SJSA1 (cell line): ENCODE results near the gene PPY. TPM values are rescaled to one million over a fixed set of nuclear protein-coding genes. Genes with fewer than 3 reads are reported as not detected.
A peak's percentile ranks its signal among the peaks of the same experiment; 100 is the strongest.
"Not testable (repeated sequence)": the region's sequence is repeated elsewhere in the genome, so short reads cannot be mapped to it uniquely, and the experiment has no call there.

ENCODE experiments used
- DNase-seq, 2 experiments: peaks; one replicate each; pipeline ENCODE4 v3.0.0-alpha.2; 2015 to 2020; ENCODE audit warnings: low spot score in 2 of 2, low read depth in 1 of 2
- H3K27ac ChIP-seq: fragments of 250-450 bp; sonication (Bioruptor Pico); 2 replicates; pipeline ENCODE4 v1.5.1; 2020; ENCODE audit warnings: mild to moderate bottlenecking, moderate library complexity
- H3K27me3 ChIP-seq: fragments of 250-450 bp; sonication (Bioruptor Pico); replicated peaks from 2 replicates; pipeline ENCODE4 v1.5.1; 2020; ENCODE audit warnings: mild to moderate bottlenecking, moderate library complexity
- H3K36me3 ChIP-seq: fragments of 250-450 bp; sonication (Bioruptor Pico); 2 replicates; pipeline ENCODE4 v1.5.1; 2020; ENCODE audit warnings: mild to moderate bottlenecking
- H3K4me1 ChIP-seq: fragments of 250-450 bp; sonication (Bioruptor Pico); replicated peaks from 2 replicates; pipeline ENCODE4 v1.6.1; 2021; ENCODE audit warnings: mild to moderate bottlenecking
- H3K4me3 ChIP-seq: fragments of 250-450 bp; sonication (Bioruptor Pico); 2 replicates; pipeline ENCODE4 v1.5.1; 2020; ENCODE audit warnings: mild to moderate bottlenecking
- H3K9me3 ChIP-seq: fragments of 250-450 bp; sonication (Bioruptor Pico); replicated peaks from 2 replicates; pipeline ENCODE4 v1.5.1; 2020; ENCODE audit warnings: mild to moderate bottlenecking
- total RNA-seq: library from RNA; depleted of rRNA; stranded (reverse); fragments of >200 nt; shearing (Covaris generic); gene quantifications from 2 replicates; pipeline ENCODE4 v1.2.3, GENCODE V29; 2014; rRNA removed

The PPY gene
- total RNA-seq, 1 experiment from 2014 or later = not detected

DNA sequence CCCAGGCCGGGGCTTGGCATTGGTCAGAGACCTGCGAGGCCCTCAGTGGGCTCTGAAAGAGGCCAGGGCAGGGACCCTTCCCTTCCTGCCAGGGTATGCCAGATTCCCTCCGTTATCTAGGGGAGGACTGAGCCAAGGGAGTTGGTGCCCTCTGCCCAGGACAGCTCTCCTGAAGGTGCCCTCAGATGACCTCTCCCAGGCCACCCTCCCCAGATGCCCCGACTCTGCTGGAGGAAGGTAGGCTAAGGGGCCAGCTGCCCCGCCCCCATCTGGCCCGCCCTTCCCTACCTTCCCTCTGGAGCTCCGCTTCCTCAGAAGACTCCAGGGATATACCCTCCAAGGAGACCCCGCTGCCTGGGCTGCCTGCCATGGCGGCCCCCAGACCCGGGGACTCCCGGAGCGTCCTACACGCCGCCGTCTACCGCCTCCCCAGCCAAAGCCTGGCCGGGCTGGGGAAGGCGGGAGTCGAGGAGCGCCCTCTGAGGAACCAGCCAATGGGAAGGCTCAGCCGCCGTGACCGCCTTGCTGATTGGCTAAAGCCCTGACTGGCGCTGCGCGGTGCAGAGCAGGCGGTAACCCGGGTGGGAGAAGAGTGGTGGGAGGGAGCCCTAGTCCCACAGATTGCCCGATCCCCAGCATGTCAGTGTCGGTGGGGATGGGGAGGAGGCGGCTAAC is 42.0 kb downstream of the PPY start:
- Histone ChIP-seq H3K27ac (no peak overlapping the region), H3K4me3 (peak overlapping the region; percentile 29), H3K36me3 (no peaks in the 10 kb centered on the region), H3K9me3 (no peaks in the 10 kb centered on the region), H3K27me3 (peaks cover 13% of the 10 kb centered on the region), H3K4me1 (peaks cover 10% of the 10 kb centered on the region)
- peak; percentile 74 to 91 for DNase-seq

DNA sequence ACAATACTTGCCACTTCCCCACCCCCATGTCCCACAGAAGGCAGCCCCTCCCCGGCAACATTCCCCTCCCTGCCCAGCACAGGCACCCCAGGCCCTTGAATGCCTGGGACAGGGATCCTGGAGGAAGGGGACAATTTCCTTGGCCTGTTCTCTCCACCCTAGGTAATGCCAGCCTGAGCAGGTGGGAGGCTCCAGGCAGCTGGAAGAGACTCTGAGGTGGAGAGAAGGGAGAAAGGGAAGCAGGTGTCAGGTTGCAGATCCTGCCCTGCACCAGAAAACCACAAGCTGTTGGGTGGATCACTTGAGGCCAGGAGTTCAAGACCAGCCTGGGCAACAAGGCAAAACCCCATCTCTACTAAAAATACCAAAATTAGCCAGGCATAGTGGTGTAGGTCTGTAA is 43.8 kb downstream of the PPY start:
- H3K27me3 ChIP-seq = peaks cover 11% of the 10 kb centered on the region; the same call in 1 of the 2 replicates
- DNase-seq = no peak
- H3K36me3 ChIP-seq = no peaks in the 10 kb centered on the region
- H3K27ac ChIP-seq = no peak overlapping the region
- H3K4me1 ChIP-seq = peaks cover 10% of the 10 kb centered on the region
- H3K9me3 ChIP-seq = no peaks in the 10 kb centered on the region
- no peak overlapping the region for H3K4me3 ChIP-seq

DNA sequence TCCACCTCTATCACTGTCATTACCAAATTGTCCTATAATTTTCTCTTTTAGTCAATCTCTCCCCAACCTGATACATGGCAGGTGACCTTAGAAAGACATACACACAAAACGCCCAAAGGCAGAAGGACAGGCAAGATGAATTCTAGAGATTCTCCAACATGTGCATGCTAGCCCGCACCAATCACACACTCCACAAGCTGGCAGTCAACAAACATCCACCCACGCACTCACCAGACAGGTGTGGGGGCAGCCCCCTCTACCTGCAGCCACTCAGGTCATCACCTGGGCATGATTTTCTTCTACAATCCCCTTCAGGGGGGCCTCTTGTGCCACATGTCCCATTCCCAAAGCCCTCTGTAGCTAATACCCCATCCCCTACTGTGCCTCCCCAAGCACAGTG is 44.4 kb downstream of the PPY start:
- no peaks in the 10 kb centered on the region for H3K9me3 ChIP-seq
- H3K4me3 ChIP-seq = no peak overlapping the region
- peaks cover 10% of the 10 kb centered on the region for H3K4me1 ChIP-seq
- H3K36me3 ChIP-seq = no peaks in the 10 kb centered on the region
- no peak overlapping the region for H3K27ac ChIP-seq
- H3K27me3 ChIP-seq = peaks cover 11% of the 10 kb centered on the region; the same call in 1 of the 2 replicates
- no peak for DNase-seq

DNA sequence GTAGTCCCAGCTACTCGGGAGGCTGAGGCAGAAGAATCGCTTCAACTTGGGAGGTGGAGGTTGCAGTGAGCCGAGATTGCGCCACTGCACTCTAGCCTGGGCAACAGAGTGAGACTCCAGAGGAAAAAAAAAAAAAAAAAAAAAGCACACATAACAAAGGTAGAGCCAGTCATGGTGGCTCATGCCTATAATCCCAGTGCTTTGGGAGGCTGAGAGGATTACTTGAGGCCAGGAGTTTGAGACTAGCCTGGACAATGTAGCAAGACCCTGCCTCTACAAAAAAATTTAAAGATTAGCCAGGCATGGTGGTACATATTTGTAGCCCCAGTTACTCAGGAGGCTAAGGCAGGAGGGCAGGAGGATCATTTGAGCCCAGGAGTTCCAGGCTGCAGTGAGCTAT is 47.8 kb downstream of the PPY start:
- H3K36me3 ChIP-seq, H3K27ac ChIP-seq, H3K4me1 ChIP-seq, H3K4me3 ChIP-seq, H3K9me3 ChIP-seq, DNase-seq: not testable (repeated sequence)
- H3K27me3 ChIP-seq = peaks cover 11% of the 10 kb centered on the region; the same call in 1 of the 2 replicates

DNA sequence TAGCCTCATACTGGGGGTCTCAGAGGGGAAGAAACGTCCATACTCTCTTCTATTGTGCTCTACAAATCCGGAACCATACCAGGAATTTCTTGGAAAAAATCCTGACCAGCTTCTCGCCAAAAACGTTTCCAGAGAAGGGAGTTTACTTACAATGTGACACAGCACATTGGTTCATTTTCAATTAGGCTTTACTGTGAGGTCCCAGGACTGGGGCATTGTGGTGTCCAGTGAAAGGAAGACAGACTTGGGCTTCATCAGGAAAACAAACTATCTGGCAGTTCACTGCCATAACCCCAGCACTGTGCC is 49.7 kb downstream of the PPY start:
- no peak overlapping the region for H3K27ac ChIP-seq
- no peaks in the 10 kb centered on the region for H3K9me3 ChIP-seq
- H3K4me3 ChIP-seq = no peak overlapping the region
- DNase-seq = no peak
- H3K36me3 ChIP-seq = no peaks in the 10 kb centered on the region
- peaks cover 17% of the 10 kb centered on the region; the same call in 1 of the 2 replicates for H3K27me3 ChIP-seq
- no peaks in the 10 kb centered on the region for H3K4me1 ChIP-seq

DNA sequence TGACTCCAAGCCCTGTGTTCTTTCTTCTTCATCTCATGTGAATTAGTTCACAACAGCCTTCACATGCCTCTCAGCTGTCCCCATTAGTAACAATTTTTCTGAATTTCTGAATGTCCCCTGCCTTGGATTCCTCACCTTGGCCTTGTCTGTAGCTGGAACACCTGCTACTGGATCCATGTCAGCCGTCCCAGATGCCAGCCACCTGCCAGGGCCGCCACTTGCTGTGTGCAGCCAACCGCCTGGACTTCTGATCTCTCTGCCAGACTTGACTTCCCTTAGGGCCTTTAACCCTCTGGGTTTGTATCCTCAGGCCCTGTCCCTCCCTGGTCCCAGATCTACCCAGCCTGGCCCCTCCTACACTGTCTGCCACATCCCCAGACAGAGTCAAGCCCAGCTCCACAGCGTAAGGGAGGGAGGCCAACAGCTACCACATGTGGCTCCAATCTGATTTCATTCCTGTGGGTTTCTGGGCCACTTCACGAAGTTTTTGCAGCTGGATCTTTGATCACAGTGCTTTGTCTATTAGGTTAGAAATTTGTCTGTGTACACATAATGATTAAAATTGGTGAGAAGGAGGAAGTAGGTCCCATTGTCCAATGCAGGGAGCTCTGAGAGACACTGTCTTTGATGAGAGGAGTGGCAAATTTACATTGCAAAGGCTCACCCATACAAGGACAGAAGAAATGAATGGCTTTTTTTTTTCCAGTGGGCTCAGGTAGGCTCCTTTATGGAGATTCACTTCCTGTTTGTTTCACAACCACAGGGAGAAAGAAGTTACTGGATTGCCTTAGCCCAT is 50.2 kb downstream of the PPY start:
- DNase-seq = no peak
- H3K4me3 ChIP-seq = no peak overlapping the region
- no peaks in the 10 kb centered on the region for H3K9me3 ChIP-seq
- H3K27me3 ChIP-seq = peaks cover 18% of the 10 kb centered on the region; the same call in 1 of the 2 replicates
- H3K27ac ChIP-seq = no peak overlapping the region
- H3K4me1 ChIP-seq = no peaks in the 10 kb centered on the region
- H3K36me3 ChIP-seq = no peaks in the 10 kb centered on the region

Other genes with a start within 250 kb of the PPY start
- 0.37 TPM in 1 of 2 replicates, not detected in the other for gene SOST, start 183.7 kb downstream of the PPY start, total RNA-seq
- 39.7 and 55.1 TPM in 2 replicates for gene DUSP3, start 163.5 kb downstream of the PPY start, total RNA-seq
- gene CFAP97D1, start 162.0 kb downstream of the PPY start, total RNA-seq = not detected in 2 replicates
- gene MPP3, start 109.3 kb downstream of the PPY start, total RNA-seq = 2.4 and 6.4 TPM in 2 replicates
- gene CD300LG, start 95.3 kb downstream of the PPY start, total RNA-seq = not detected in 2 replicates
- 0.13 and 1.2 TPM in 2 replicates for gene MPP2, start 34.9 kb downstream of the PPY start, total RNA-seq
- gene PYY, start 11.5 kb upstream of the PPY start, total RNA-seq = not detected in 2 replicates
- gene NAGS, start 62.1 kb upstream of the PPY start, total RNA-seq = 2.8 and 3.3 TPM in 2 replicates
- gene TMEM101, start 72.5 kb upstream of the PPY start, total RNA-seq = 77.4 and 78.7 TPM in 2 replicates
- 44.0 and 69.7 TPM in 2 replicates for gene LSM12, start 124.2 kb upstream of the PPY start, total RNA-seq
- gene G6PC3, start 128.3 kb upstream of the PPY start, total RNA-seq = 24.4 and 36.2 TPM in 2 replicates
- 143 and 298 TPM in 2 replicates for gene HDAC5, start 181.2 kb upstream of the PPY start, total RNA-seq
- 10.1 and 10.2 TPM in 2 replicates for gene HROB, start 199.5 kb upstream of the PPY start, total RNA-seq
- gene ASB16, start 228.2 kb upstream of the PPY start, total RNA-seq = not detected in 2 replicates
- gene TMUB2, start 244.5 kb upstream of the PPY start, total RNA-seq = 22.6 and 42.6 TPM in 2 replicates